ENCODE data around the gene LRRN2. TPM values are rescaled to one million over a fixed set of nuclear protein-coding genes. Genes with fewer than 3 reads are reported as not detected.
A peak's percentile ranks its signal among the peaks of the same experiment; 100 is the strongest.

LRRN2 gene
- total and polyA plus RNA-seq, 9 of the 15 experiments (the other 6 are each of a cell fraction or from before 2014, with no cell fraction given) = 0.05 TPM; not detected in 8

GRCh38 chr1:204704794-204705492, 19.4 kb upstream of the LRRN2 start (continued):
- TF ChIP-seq MITF (IDR thresholded peaks at IDR 0.05) (peak; percentile 54; the same call in 1 of the 2 replicates), RBM25 (IDR thresholded peaks at IDR 0.05; ENCODE audit: low read depth, low read length, severe bottlenecking) (peak; percentile 100), EHMT2 (IDR thresholded peaks at IDR 0.05) (peak; percentile 24; the same call in 1 of the 2 replicates), TBP (optimal IDR thresholded peaks at IDR 0.05; ENCODE audit: low read depth, low read length) (no peak), ELF4 (CRISPR knock-in tag; IDR thresholded peaks at IDR 0.05) (no peak), ZNF23 (CRISPR knock-in tag; IDR thresholded peaks at IDR 0.05) (no peak), CBFA2T3 (IDR thresholded peaks at IDR 0.05) (peak; percentile 92), BHLHE40 (IDR thresholded peaks at IDR 0.05; ENCODE audit: low read length) (peak; percentile 66), NFIC (IDR thresholded peaks at IDR 0.05) (peak; percentile 48; the same call in 1 of the 2 replicates), PTRF (tag; IDR thresholded peaks at IDR 0.05) (no peak), SMARCA4 (IDR thresholded peaks at IDR 0.05) (peak; percentile 84), HEY1 (CRISPR knock-in tag; IDR thresholded peaks at IDR 0.05; ENCODE audit: borderline replicate concordance) (no peak), NRF1 (conservative IDR thresholded peaks at IDR 0.05 in 1 of 2, IDR thresholded peaks at IDR 0.05 in 1 of 2) (0 out of 4 replicates have a peak, but pooled peaks of 1 of the 2 experiments have one; percentile 11), JUND (IDR thresholded peaks at IDR 0.05; ENCODE audit: borderline replicate concordance, low read depth, low read length) (peak; percentile 44; the same call in 1 of the 2 replicates), JUND (tag; IDR thresholded peaks at IDR 0.05; ENCODE audit: borderline replicate concordance, low read depth, low read length) (peak; percentile 32; the same call in 1 of the 3 replicates), MLLT1 (IDR thresholded peaks at IDR 0.05) (peak in 1 of 2 experiments; percentile 47; a peak in 1 of 4 replicates), CBFA2T2 (conservative IDR thresholded peaks at IDR 0.05) (peak; percentile 83), TAF9B (IDR thresholded peaks at IDR 0.05; ENCODE audit: partially characterized antibody) (peak; percentile 14), PML (IDR thresholded peaks at IDR 0.05; ENCODE audit: low read length) (0 out of 2 replicates have a peak, but pooled peaks have one; percentile 41), PRMT5 (CRISPR knock-in tag; IDR thresholded peaks at IDR 0.05) (no peak), ZNF780A (CRISPR knock-in tag; IDR thresholded peaks at IDR 0.05) (peak; percentile 29; the same call in 1 of the 2 replicates)

Data from K562 (cell line).